ENCODE measurements around the gene TLE4. TPM values are rescaled to one million over a fixed set of nuclear protein-coding genes. Genes with fewer than 3 reads are reported as not detected.

The TLE4 gene
- total and polyA plus RNA-seq, 10 of the 15 experiments (the other 5 are each of a cell fraction or from before 2014, with no cell fraction given): 5.3 to 53.3 (median 23.3) TPM

DNA sequence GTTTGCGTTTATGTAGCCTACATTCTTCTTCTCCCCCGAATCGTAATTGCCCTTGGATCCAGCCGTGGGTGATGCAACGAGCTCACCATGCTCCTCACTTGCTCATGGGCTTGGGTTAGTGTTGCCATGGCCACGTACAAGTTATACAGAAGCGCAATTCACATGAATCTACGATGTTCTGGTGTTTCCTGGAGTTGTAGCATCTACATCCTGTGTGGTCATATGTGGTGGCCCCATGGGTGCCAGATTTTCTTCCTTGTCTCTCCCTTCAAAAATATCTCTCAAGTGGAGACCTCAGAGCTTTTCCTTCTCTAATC, 115.3 kb downstream of the TLE4 start:
- in situ Hi-C loops (cut with MboI) (no loop called here), intact Hi-C loops (cut with micrococcal nuclease; ENCODE audit: unreplicated experiment) (no loop called here)
- ATAC-seq (no peak), DNase-seq (ENCODE audit: low read depth, low spot score) (no peak), FAIRE-seq (no peak)
- no peaks in the 10 kb centered on the region for H3K9me3 ChIP-seq (replicated peaks; ENCODE audit: control insufficient read depth, insufficient read depth, low read length)
- H3K27ac ChIP-seq (ENCODE audit: control insufficient read depth, insufficient read depth): no peak overlapping the region
- peaks cover 0 to 4% of the 10 kb centered on the region in 2 experiments; a peak in 1 of 4 replicates for H3K36me3 ChIP-seq (ENCODE audit: control insufficient read depth in 2 of 2, insufficient read depth in 2 of 2, low read length in 1 of 2)
- no peaks in the 10 kb centered on the region for H3K27me3 ChIP-seq (replicated peaks in 1 of 2; ENCODE audit: control insufficient read depth in 2 of 2, insufficient read depth in 2 of 2, low read length in 1 of 2)
- no peaks in the 10 kb centered on the region for H3K79me2 ChIP-seq (ENCODE audit: control insufficient read depth, insufficient read depth, low read length)
- 67% methylated on average over 8 of the region's 8 CpGs for WGBS (ENCODE audit: insufficient coverage, insufficient replicate concordance, low lambda C conversion rate, missing lambda C conversion rate)
- H3K4me1 ChIP-seq (ENCODE audit: control insufficient read depth, insufficient read depth, low read length): no peaks in the 10 kb centered on the region; the same call in 1 of the 2 replicates
- no peaks in the 10 kb centered on the region for H4K20me1 ChIP-seq (ENCODE audit: control insufficient read depth, insufficient read depth)
- TF ChIP-seq BCL3 (IDR thresholded peaks at IDR 0.05; ENCODE audit: borderline replicate concordance, insufficient read depth, low read depth, low read length, poor library complexity, severe bottlenecking) (no peak), USF1 (IDR thresholded peaks at IDR 0.05; ENCODE audit: borderline replicate concordance, extremely low read length, insufficient read depth, low read depth, low read length) (no peak), CBX5 (IDR thresholded peaks at IDR 0.05; ENCODE audit: low read depth) (no peak), TARDBP (IDR thresholded peaks at IDR 0.05; ENCODE audit: borderline replicate concordance) (no peak), MTA3 (IDR thresholded peaks at IDR 0.05; ENCODE audit: borderline replicate concordance, low read length) (no peak), KLF5 (IDR thresholded peaks at IDR 0.05; ENCODE audit: partially characterized antibody) (no peak), BHLHE40 (IDR thresholded peaks at IDR 0.05; ENCODE audit: borderline replicate concordance in 1 of 2, low read depth in 2 of 2, low read length in 1 of 2) (no peak)
- TF ChIP-seq, protein P1, sequence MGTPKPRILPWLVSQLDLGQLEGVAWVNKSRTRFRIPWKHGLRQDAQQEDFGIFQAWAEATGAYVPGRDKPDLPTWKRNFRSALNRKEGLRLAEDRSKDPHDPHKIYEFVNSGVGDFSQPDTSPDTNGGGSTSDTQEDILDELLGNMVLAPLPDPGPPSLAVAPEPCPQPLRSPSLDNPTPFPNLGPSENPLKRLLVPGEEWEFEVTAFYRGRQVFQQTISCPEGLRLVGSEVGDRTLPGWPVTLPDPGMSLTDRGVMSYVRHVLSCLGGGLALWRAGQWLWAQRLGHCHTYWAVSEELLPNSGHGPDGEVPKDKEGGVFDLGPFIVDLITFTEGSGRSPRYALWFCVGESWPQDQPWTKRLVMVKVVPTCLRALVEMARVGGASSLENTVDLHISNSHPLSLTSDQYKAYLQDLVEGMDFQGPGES (IDR thresholded peaks at IDR 0.05): no peak
- H2AFZ ChIP-seq (ENCODE audit: control insufficient read depth, low read depth, low read length): no peak overlapping the region
- no peak overlapping the region for H3K4me2 ChIP-seq (ENCODE audit: control insufficient read depth, insufficient read depth)
- POLR2A ChIA-PET: no interaction called here
- RAD21 ChIA-PET (ENCODE audit: unreplicated experiment): no interaction called here
- SMC1A ChIA-PET (ENCODE audit: uncharacterized antibody, unreplicated experiment): interaction anchor here (0.6 kb wide), 1 partner anchor 113 kb away, joined by 3 read pairs; no protein-coding TSS in a partner anchor
- CTCF ChIA-PET: no interaction called here
- no peak overlapping the region for H3K9ac ChIP-seq (ENCODE audit: control insufficient read depth, insufficient read depth, low read length)
- no TSS peak for BruUV-seq (replicated peaks)
- no peak overlapping the region for H3K4me3 ChIP-seq
